IPS-20b (cell line): Measurements from ENCODE around the gene RNF5.
A peak's percentile ranks its signal among the peaks of the same experiment; 100 is the strongest.

Experiments
- H3K27ac ChIP-seq: one replicate; pipeline ENCODE4 v1.5.1; 2013; ENCODE audit warnings: low read length
- H3K27me3 ChIP-seq: 2 replicates; pipeline ENCODE4 v1.6.1; 2013; ENCODE audit warnings: mild to moderate bottlenecking, low read length, inconsistent platforms; ENCODE audit not compliant: insufficient read depth
- H3K36me3 ChIP-seq: 2 replicates; pipeline ENCODE4 v1.6.1; 2013; ENCODE audit warnings: low read depth, mild to moderate bottlenecking, inconsistent platforms, low read length, moderate library complexity; ENCODE audit not compliant: insufficient read depth
- H3K4me1 ChIP-seq: 2 replicates; pipeline ENCODE4 v1.6.1; 2013; ENCODE audit warnings: mild to moderate bottlenecking, control low read depth, inconsistent platforms, low read length, moderate library complexity; ENCODE audit not compliant: insufficient read depth
- H3K4me3 ChIP-seq: 2 replicates; pipeline ENCODE4 v1.5.1; 2013; ENCODE audit warnings: mild to moderate bottlenecking, low read length, inconsistent platforms
- H3K9ac ChIP-seq: 2 replicates; pipeline ENCODE4 v1.6.1; 2013; ENCODE audit warnings: low read depth, mild to moderate bottlenecking, inconsistent platforms, low read length, moderate library complexity
- H3K9me3 ChIP-seq: 2 replicates; pipeline ENCODE4 v1.6.1; 2013; ENCODE audit warnings: mild to moderate bottlenecking, low read depth, low read length, inconsistent platforms; ENCODE audit not compliant: insufficient read depth

RNF5 gene

DNA sequence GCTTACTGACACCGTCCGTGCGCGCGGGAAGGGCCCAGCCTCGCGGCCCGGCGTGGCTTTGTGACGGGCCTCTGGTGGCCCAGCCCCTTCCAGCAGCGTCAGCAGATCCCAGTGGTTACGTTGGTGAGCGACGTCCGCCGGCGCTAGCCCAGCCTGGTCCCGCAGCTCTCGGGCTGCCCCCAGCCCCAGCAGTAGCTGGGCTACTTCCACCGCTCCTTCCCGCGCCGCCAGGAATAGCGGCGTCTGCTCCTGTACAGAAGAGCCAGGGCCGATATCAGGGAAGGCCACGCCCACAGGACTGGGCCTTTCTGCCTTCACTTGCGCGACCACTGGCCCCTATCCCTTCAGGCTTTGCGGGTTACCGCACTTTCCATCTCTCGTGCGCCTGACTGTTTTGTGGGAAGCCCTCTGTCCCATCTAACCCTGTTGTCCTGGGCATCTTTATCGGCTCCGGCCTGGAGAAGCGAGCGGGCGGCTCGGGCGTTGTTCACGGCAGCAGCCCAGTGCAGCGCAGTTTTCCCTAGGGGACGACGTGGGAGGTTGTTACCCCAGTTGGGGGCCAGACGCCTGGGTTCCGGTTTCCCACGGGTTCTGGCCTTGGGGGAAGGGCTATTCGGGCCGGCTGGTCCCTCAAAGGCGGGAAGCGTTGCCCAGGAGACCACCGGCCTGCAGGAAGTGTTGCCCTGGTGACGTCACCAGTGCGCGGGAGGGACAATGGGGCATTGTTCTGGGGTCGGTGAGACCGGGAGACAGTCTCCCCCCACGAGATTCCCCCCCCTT lies 17.9 kb downstream of the RNF5 start:
- Histone ChIP-seq H3K4me1 (peaks cover 20% of the 10 kb centered on the region; the same call in 1 of the 2 replicates), H3K9ac (peak overlapping the region; percentile 100), H3K36me3 (no peaks in the 10 kb centered on the region), H3K27me3 (no peaks in the 10 kb centered on the region), H3K27ac (peak overlapping the region; percentile 100), H3K4me3 (peak overlapping the region; percentile 99), H3K9me3 (no peaks in the 10 kb centered on the region)

DNA sequence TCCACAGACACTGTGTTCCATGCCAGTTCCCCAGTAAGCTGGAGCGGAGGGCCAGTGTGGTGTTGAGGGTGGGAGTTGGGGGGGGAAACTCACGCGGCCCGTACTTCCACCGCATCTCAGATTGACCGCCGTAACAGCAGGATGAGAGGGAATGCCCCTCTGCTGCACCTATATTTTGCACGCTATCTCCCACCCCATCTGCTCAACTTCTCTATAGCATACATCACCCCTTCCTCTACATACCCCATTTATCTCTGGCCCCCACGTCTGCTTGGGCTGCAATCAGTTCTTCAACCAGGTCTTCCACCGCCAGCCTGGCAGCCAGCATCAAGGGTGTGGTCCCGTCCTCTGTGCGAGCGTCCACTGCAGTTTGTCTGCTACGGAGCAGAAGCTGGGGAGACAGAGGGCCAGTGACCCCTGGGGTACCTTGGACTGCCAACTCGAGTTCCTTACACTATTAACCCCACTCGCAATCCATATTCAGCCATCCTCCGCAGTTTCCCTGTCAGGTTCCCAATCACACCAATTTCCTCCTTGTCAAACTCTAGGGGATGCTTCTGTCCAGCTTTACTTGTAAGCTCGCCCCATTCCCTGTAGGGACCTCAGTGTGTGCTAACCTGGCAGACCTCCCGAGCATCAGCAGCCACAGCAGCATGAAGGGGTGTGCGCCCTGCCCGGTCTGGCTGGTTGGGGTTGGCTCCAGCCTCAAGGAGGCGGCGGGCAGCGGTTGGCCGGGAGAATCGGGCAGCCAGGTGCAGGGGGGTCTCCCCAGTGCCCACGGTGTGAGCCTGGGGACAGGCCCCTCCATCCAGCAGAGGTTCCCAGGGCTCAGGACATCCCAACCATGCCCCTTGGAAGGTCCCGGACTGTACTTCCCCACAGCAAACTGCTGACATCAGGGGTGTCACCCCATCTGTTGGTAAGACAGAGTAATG lies 18.7 kb downstream of the RNF5 start:
- peak overlapping the region; percentile 100 for H3K27ac ChIP-seq
- peaks cover 17% of the 10 kb centered on the region; the same call in 1 of the 2 replicates for H3K4me1 ChIP-seq
- H3K27me3 ChIP-seq = no peaks in the 10 kb centered on the region
- no peaks in the 10 kb centered on the region for H3K36me3 ChIP-seq
- H3K9me3 ChIP-seq = no peaks in the 10 kb centered on the region
- peak overlapping the region; percentile 99 for H3K4me3 ChIP-seq
- peak overlapping the region; percentile 100 for H3K9ac ChIP-seq

DNA sequence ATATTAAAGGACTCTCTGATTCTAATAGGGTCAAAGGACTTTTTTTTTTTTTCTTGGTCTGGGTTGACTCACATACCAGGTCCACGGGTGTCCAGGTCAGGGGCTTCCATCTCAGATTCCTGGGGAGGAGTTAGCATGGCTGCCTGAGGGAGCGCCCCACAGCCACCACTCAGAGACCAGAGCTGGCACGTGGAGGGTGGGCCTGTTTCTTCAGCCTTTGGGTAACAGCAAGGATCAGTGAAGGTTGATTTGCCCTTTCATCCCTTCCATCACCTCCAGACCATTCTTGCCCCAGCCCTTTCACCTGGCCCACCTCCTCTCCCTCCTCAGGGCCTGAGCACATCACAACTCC lies 20.1 kb downstream of the RNF5 start:
- H3K27me3 ChIP-seq = no peaks in the 10 kb centered on the region
- no peaks in the 10 kb centered on the region for H3K9me3 ChIP-seq
- no peak overlapping the region for H3K27ac ChIP-seq
- no peak overlapping the region for H3K4me3 ChIP-seq
- H3K4me1 ChIP-seq = peaks cover 12% of the 10 kb centered on the region; the same call in 1 of the 2 replicates
- no peaks in the 10 kb centered on the region for H3K36me3 ChIP-seq
- H3K9ac ChIP-seq = no peak overlapping the region

DNA sequence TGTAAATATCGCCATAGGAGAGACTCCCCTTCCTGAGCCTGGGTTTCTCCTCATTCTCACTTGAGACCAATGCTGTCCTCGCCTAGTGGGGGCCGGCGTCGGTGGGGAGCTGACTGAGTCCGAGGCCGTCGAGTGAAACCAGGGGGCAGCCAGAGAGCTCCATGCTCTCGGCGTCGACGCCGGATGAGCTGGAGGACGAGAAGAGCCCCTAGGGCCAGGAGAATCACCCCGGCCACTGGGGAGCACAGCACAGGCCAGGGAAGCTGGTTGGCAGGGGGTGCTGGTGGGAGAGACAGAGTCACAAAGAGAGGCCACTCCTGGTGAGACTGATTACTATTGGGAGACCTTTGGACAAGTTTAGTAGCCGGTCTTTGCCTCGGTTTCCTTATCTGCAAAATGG lies 20.7 kb downstream of the RNF5 start:
- H3K36me3 ChIP-seq = no peaks in the 10 kb centered on the region
- no peak overlapping the region for H3K4me3 ChIP-seq
- H3K27ac ChIP-seq = no peak overlapping the region
- peaks cover 12% of the 10 kb centered on the region; the same call in 1 of the 2 replicates for H3K4me1 ChIP-seq
- no peaks in the 10 kb centered on the region for H3K27me3 ChIP-seq
- no peaks in the 10 kb centered on the region for H3K9me3 ChIP-seq
- no peak overlapping the region for H3K9ac ChIP-seq

DNA sequence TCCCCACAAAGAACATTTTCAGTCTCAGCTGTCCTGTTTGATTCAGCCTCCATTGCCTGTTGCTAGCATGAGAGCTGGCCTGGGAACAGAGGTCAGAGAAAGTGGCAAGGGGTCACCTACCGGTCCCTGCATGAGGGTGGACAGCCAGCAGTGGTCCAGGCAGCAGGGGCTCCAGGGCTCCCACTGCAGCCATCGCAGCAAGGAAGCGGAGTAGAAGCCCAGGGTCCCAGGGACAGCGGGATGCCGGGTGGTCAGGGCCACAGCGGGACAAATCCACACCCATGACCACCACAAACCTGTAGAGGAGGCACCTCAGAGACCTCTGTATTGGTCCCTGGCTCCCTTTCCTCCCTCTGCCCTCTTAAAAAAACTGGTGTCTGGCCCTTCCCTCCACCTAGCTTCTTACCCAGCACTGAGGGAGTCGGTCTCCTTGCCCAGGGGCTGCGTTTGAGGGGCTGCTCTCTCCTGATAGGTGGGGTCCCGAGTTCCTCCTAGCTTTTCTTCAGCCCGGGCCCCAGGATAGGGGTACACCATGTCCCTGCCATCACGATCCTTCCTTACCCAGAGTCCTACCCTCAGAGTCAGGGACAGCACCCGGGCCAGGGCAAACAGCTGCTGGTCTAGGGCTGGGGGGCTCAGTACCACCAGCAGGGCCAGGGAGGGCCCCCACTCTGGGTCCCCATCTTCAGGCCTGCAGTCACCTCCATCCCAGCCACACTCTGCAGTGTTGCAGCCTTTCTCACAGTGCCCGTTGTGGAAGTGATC lies 22.7 kb downstream of the RNF5 start:
- H3K36me3 ChIP-seq = no peaks in the 10 kb centered on the region

DNA sequence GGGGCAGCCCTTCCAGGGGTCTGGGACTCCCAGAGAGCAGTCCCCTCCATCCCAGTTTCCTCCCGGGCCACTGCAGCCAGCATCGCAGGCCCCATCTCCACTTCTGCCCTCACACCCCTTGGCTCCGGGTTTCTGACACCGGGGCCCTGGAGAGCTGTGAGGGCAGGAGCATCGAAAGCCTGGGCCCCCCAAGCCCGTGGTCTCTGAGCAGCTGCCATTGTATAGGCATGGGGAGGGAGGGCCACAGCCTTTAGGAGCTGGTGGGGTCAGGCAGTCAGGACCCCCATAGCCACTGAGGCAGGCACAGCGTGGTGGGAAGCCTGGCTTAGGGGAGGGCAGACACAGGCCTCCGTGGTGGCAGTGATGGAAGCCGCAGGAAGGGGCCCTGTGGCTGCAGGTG lies 24.0 kb downstream of the RNF5 start:
- Histone ChIP-seq H3K9me3 (no peaks in the 10 kb centered on the region), H3K27ac (no peak overlapping the region), H3K4me1 (no peaks in the 10 kb centered on the region; the same call in 1 of the 2 replicates), H3K4me3 (no peak overlapping the region), H3K27me3 (peaks cover 7% of the 10 kb centered on the region; the same call in 1 of the 2 replicates), H3K36me3 (no peaks in the 10 kb centered on the region), H3K9ac (no peak overlapping the region)

More for the DNA sequence above, 22.7 kb downstream of the RNF5 start:
- Histone ChIP-seq H3K27ac (no peak overlapping the region), H3K9me3 (no peaks in the 10 kb centered on the region), H3K4me1 (peaks cover 5% of the 10 kb centered on the region; the same call in 1 of the 2 replicates), H3K4me3 (no peak overlapping the region), H3K9ac (no peak overlapping the region), H3K27me3 (peaks cover 7% of the 10 kb centered on the region; the same call in 1 of the 2 replicates)

DNA sequence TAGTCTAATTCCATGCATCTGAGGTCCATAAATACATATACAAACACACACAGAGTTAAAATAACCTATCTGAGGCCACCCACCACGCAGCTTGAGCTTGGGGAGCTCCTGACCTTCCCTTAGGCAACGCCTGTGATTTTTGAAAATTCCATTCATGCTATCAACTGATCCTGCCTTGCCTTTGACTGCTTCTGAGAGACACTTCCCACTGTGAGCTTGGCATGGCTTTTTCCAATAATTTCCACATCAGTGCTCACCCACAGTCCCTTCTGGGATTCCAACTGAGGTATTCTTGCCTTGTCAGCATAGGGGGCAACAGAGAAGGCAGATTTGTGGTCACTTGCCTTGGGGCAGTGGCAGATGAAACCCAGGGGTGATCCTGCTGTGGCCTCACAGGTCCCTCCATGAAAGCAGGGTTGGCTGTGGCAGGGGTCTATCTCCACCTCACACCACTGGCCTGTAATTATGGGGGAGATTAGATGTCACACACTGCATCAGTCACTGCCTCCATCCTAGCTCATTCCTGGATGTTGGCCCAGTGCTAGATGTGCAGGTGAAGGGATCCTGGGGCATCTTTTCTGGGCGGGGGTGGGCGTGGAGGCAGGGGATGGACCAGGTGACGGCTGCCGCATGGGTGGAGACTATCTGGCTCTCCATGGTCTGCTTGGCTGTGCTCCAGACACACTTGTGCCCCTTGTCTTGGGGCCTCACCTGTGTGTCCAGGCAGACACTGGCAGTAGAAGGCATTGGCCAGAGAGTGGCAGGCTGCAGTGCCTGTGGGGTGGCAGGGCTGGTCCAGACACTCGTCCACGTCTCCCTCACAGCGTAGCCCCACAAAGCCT lies 25.4 kb downstream of the RNF5 start:
- Histone ChIP-seq H3K9ac (no peak overlapping the region), H3K27ac (no peak overlapping the region), H3K9me3 (no peaks in the 10 kb centered on the region), H3K4me1 (no peaks in the 10 kb centered on the region), H3K27me3 (peaks cover 7% of the 10 kb centered on the region; the same call in 1 of the 2 replicates), H3K36me3 (no peaks in the 10 kb centered on the region), H3K4me3 (no peak overlapping the region)

DNA sequence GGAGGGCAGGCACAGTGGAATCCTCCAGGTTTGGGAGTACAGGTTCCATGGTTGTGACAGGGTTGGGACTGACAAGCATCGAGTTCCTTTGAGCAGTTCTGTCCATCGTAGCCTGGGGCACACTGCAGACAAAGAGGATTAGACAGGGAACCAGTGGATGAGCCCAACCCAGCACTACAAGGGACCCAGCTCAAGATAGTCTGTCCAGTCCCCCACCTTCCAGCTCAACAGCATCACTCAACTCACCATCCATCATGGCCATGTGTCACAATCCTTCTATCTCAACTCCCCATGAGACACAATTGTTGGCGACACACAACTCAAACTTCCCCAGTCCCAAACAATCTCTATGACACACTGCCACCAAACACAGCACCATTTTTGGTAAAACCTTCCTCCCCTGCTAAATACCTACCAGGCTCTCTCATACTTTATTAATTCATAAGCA lies 26.1 kb downstream of the RNF5 start:
- Histone ChIP-seq H3K27me3 (peaks cover 7% of the 10 kb centered on the region; the same call in 1 of the 2 replicates), H3K4me1 (no peaks in the 10 kb centered on the region), H3K4me3 (no peak overlapping the region), H3K27ac (no peak overlapping the region), H3K9ac (no peak overlapping the region), H3K36me3 (no peaks in the 10 kb centered on the region), H3K9me3 (no peaks in the 10 kb centered on the region)

DNA sequence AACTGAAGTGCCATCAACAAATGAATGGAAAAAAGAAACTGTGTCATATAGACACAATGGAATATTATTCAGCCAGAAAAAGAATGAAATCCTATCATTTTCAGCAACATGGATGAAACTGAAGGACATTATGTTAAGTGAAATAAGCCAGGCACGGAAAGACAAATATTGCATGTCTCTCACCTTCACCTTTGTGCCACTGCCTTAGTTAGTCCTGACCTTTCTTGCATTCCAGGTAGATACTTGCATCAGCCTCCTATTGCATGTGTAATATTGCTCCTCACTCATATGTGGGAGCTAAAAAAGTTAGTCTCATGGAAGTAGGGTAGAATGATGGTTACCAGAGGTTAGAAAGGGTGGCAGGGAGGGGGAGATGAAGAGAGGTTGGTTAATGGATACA lies 30.8 kb downstream of the RNF5 start:
- H3K9me3 ChIP-seq = no peaks in the 10 kb centered on the region
- H3K27ac ChIP-seq = no peak overlapping the region
- H3K36me3 ChIP-seq = no peaks in the 10 kb centered on the region
- H3K4me3 ChIP-seq = no peak overlapping the region
- no peaks in the 10 kb centered on the region for H3K4me1 ChIP-seq
- peaks cover 7% of the 10 kb centered on the region; the same call in 1 of the 2 replicates for H3K27me3 ChIP-seq
- no peak overlapping the region for H3K9ac ChIP-seq

DNA sequence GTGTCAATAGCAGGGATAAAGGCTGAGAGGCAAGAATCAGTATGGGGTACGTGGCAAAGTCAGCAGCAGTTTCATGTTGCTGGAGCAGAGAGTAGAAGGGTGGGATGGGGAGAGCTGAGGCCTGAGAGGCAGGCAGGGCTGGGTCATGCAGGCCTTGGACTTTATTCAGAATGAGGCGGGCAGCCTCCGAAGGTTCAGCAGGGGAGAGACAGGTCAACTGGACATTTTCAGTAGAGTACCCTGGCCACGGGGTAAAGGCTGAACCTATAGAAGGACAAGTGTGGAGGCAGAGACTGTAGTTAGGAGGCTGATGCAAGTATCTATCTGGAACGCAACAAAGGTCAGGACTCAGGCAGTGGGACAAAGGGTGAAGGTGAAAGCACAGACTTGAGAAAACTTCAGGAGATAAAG lies 32.0 kb downstream of the RNF5 start:
- Histone ChIP-seq H3K27ac (no peak overlapping the region), H3K9me3 (no peaks in the 10 kb centered on the region), H3K4me1 (no peaks in the 10 kb centered on the region), H3K36me3 (no peaks in the 10 kb centered on the region), H3K27me3 (no peaks in the 10 kb centered on the region), H3K4me3 (no peak overlapping the region), H3K9ac (no peak overlapping the region)
